HAP-1 (cell line): ENCODE data around the gene ATPAF1.
"Not testable (repeated sequence)": the region's sequence is repeated elsewhere in the genome, so short reads cannot be mapped to it uniquely, and the experiment has no call there.

Experiments
- DNase-seq, 2 experiments: peaks; one replicate each; pipeline ENCODE4 v3.0.0-alpha.2; 2016 to 2020; ENCODE audit warnings: low spot score in 2 of 2
- H3K27me3 ChIP-seq: fragments of 250-450 bp; sonication (Bioruptor Pico); 2 replicates; pipeline ENCODE4 v1.5.1; 2020; ENCODE audit warnings: low read depth, mild to moderate bottlenecking, moderate library complexity
- H3K36me3 ChIP-seq: fragments of 250-450 bp; sonication (Bioruptor Pico); replicated peaks from 2 replicates; pipeline ENCODE4 v1.5.1; 2020; ENCODE audit warnings: mild to moderate bottlenecking
- H3K4me1 ChIP-seq: fragments of 250-450 bp; sonication (Bioruptor Pico); 2 replicates; pipeline ENCODE4 v1.5.1; 2020; ENCODE audit warnings: mild to moderate bottlenecking
- H3K4me3 ChIP-seq: fragments of 250-450 bp; sonication (Bioruptor Pico); 2 replicates; pipeline ENCODE4 v1.5.1; 2020; ENCODE audit warnings: mild to moderate bottlenecking, moderate library complexity
- H3K9me3 ChIP-seq: fragments of 250-450 bp; sonication (Bioruptor Pico); 2 replicates; pipeline ENCODE4 v1.5.1; 2020; ENCODE audit warnings: mild to moderate bottlenecking, moderate library complexity
- in situ Hi-C: fragments of 300-500 bp; cut with MboI; formaldehyde crosslinking; loops from 3 replicates; pipeline ENCODE4 v1.14.3; 2020; ENCODE audit warnings: low sequenced_read_pairs, inconsistent platforms, mixed read lengths

The ATPAF1 gene

GRCh38 chr1:46672696-46673095 lies 4.5 kb upstream of the ATPAF1 start:
- Histone ChIP-seq H3K36me3 (peaks cover 8% of the 10 kb centered on the region), H3K27me3 (no peaks in the 10 kb centered on the region), H3K4me3 (no peak overlapping the region), H3K4me1 (peaks cover 3% of the 10 kb centered on the region; the same call in 1 of the 2 replicates), H3K9me3 (no peaks in the 10 kb centered on the region)
- in situ Hi-C loops, result no loop called here
- no peak for DNase-seq

- no peak for DNase-seq
- in situ Hi-C loops, result no loop called here
- no peak within 1 kb of the TSS for H3K4me3 ChIP-seq
- H3K9me3 ChIP-seq, result no peaks in the 10 kb centered on the region
- H3K27me3 ChIP-seq, result no peaks in the 10 kb centered on the region
- peaks cover 5% of the 10 kb centered on the region for H3K36me3 ChIP-seq
- H3K4me1 ChIP-seq, result peaks cover 6% of the 10 kb centered on the region
These were observed 3.4 kb upstream of the ATPAF1 start, which contains the start of gene TEX38 for GRCh38 chr1:46671554-46671953. TSS of gene TEX38 (plus strand) at chr1:46671854. CDS start at chr1:46671935, 81 bp downstream.

GRCh38 chr1:46670134-46670533 lies 2.0 kb upstream of the ATPAF1 start:
- DNase-seq, result no peak
- peaks cover 8% of the 10 kb centered on the region for H3K4me1 ChIP-seq
- no peaks in the 10 kb centered on the region for H3K27me3 ChIP-seq
- H3K9me3 ChIP-seq, result no peaks in the 10 kb centered on the region
- H3K36me3 ChIP-seq, result peaks cover 5% of the 10 kb centered on the region
- in situ Hi-C loops, result no loop called here
- H3K4me3 ChIP-seq, result no peak overlapping the region

GRCh38 chr1:46665983-46666382 lies 2.2 kb downstream of the ATPAF1 start:
- Histone ChIP-seq H3K9me3 (no peaks in the 10 kb centered on the region), H3K36me3 (peaks cover 25% of the 10 kb centered on the region), H3K4me1 (peaks cover 6% of the 10 kb centered on the region), H3K4me3 (no peak overlapping the region), H3K27me3 (no peaks in the 10 kb centered on the region)
- in situ Hi-C loops, result no loop called here
- DNase-seq, result no peak

GRCh38 chr1:46662919-46663318 lies 5.2 kb downstream of the ATPAF1 start:
- DNase-seq, H3K27me3 ChIP-seq, H3K9me3 ChIP-seq, H3K4me1 ChIP-seq, H3K4me3 ChIP-seq, in situ Hi-C loops: not testable (repeated sequence)
- H3K36me3 ChIP-seq, result peaks cover 29% of the 10 kb centered on the region

GRCh38 chr1:46660116-46660515 lies 8.0 kb downstream of the ATPAF1 start:
- in situ Hi-C loops, H3K9me3 ChIP-seq, H3K4me3 ChIP-seq, H3K4me1 ChIP-seq, DNase-seq, H3K27me3 ChIP-seq: not testable (repeated sequence)
- H3K36me3 ChIP-seq, result peaks cover 40% of the 10 kb centered on the region

DNA sequence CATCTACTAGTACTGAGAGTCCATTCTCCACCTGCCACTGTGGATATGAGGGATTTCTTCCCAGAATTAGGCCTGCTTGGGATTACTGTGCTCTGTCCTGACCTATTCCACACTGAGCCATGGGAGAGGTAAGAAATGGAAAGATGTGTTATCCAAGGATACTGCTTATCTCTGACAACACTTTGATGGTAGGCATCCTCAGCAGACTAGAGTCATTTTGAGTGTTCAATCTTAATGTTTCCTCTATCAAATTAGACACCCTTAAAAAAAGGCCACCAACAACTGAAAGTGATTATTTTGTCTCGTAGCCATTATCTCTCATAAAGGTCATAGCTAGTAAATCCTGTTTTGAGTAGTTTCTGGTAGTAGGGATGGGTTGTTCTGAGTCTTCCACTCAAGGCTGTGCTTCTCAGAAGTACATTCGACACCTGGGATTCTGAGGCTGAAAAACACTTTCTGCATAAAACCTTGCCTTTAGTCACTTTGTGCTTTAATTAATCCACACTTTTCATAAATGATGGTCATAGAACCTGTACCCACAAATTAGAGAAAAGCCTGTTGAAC lies 8.8 kb downstream of the ATPAF1 start:
- DNase-seq, result no peak
- Histone ChIP-seq H3K4me1 (no peaks in the 10 kb centered on the region), H3K4me3 (no peak overlapping the region), H3K36me3 (peaks cover 38% of the 10 kb centered on the region), H3K9me3 (no peaks in the 10 kb centered on the region), H3K27me3 (no peaks in the 10 kb centered on the region)
- in situ Hi-C loops, result no loop called here

GRCh38 chr1:46657775-46658174 lies 10.4 kb downstream of the ATPAF1 start:
- in situ Hi-C loops, result no loop called here
- Histone ChIP-seq H3K27me3 (no peaks in the 10 kb centered on the region), H3K4me1 (no peaks in the 10 kb centered on the region), H3K4me3 (no peak overlapping the region), H3K36me3 (peaks cover 25% of the 10 kb centered on the region), H3K9me3 (no peaks in the 10 kb centered on the region)
- DNase-seq, result no peak

DNA sequence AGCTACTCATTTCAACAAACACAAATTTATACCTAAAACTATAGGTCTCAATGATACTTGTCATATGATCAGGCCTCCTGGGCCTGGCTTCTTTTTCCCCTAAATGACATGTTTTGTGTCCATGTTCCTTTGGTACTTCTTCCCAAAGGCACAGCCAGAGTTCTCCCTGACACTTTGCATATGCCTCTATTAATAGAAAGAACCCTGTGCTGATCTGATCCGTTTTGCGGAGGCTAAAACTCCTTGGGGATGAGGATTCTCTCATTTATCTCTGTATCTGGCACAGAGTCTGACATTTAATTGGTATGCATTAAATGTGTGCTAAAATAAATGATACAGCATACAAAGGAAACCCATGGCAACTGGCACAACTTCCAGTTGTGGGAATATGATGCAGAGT lies 11.5 kb downstream of the ATPAF1 start:
- in situ Hi-C loops, result no loop called here
- H3K9me3 ChIP-seq, result no peaks in the 10 kb centered on the region
- H3K4me3 ChIP-seq, result no peak overlapping the region
- H3K4me1 ChIP-seq, result no peaks in the 10 kb centered on the region
- DNase-seq, result no peak
- no peaks in the 10 kb centered on the region for H3K27me3 ChIP-seq
- peaks cover 25% of the 10 kb centered on the region for H3K36me3 ChIP-seq

DNA sequence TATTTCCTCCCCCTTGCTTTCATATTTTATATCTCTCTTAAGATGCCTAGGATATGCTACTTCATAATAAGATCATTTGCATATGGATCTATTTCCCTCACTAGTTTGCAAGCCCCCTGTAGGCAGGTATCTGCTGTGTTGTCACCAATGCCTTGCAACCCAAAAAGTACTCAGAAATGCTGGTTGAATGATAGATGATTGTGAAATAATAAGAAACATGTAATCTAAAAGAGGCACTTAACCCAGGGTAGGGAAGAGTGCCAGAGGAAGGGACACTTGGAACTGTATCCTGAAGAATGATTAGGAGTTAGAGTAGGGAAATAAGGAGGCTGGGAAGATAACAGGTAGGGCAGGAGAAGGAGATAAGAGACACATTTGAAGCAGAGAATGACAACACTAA lies 12.3 kb downstream of the ATPAF1 start:
- no peaks in the 10 kb centered on the region for H3K9me3 ChIP-seq
- no peak overlapping the region for H3K4me3 ChIP-seq
- no peak for DNase-seq
- H3K27me3 ChIP-seq, result no peaks in the 10 kb centered on the region
- in situ Hi-C loops, result no loop called here
- no peaks in the 10 kb centered on the region for H3K4me1 ChIP-seq
- peaks cover 30% of the 10 kb centered on the region for H3K36me3 ChIP-seq

- H3K36me3 ChIP-seq, result peaks cover 38% of the 10 kb centered on the region
- H3K9me3 ChIP-seq, H3K4me1 ChIP-seq, DNase-seq, H3K4me3 ChIP-seq, in situ Hi-C loops, H3K27me3 ChIP-seq: not testable (repeated sequence)
These were observed 13.5 kb downstream of the ATPAF1 start for GRCh38 chr1:46654698-46655097.

DNA sequence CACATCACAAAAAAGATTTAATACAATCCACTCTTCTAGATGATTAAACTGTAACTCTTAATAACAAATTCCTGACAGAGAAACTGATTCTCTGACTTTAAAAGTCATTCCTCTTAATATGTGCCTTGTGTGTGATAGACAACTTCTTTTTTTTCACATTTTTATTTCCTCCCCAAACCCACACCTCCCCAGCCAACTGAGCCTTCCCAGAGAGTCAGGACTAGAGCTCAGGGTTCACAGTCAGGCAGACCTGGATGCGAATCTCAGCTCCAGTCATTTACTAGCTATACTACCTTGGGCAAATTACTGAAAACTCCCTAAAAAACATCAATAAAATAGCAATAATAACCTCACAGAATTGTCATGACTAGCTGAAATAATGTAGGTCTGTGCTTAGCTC lies 14.2 kb downstream of the ATPAF1 start:
- Histone ChIP-seq H3K36me3 (peaks cover 44% of the 10 kb centered on the region), H3K27me3 (no peaks in the 10 kb centered on the region), H3K9me3 (no peaks in the 10 kb centered on the region), H3K4me3 (no peak overlapping the region), H3K4me1 (no peaks in the 10 kb centered on the region)
- in situ Hi-C loops, result no loop called here
- no peak for DNase-seq

DNA sequence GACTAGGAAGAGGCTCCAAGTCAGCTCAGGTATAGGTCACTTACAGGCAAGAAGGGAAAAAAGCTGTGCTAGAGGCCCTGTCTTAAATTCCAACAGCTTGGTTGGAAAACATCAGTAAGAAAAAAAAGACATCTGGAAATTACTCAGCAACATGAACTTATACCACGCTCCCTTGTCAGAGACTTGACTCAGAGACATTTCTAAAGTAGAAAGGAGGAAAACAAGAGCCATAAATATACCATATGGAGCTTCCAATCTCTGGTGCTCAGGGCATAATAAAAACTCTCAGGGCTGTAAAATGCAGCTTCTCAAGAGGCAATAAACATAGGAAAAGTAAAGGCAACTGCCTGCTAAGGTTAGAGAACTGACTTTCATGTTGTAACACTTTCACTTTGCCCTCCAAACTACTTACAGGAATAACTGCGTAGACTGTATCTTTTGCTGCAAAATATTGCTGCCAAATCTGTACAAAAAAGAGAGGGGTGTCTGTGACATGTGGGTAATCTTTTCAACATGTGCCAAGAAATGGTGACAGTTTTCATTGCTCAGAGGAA lies 14.7 kb downstream of the ATPAF1 start:
- Histone ChIP-seq H3K36me3 (peaks cover 44% of the 10 kb centered on the region), H3K9me3 (no peaks in the 10 kb centered on the region), H3K4me3 (no peak overlapping the region), H3K27me3 (no peaks in the 10 kb centered on the region), H3K4me1 (no peaks in the 10 kb centered on the region)
- in situ Hi-C loops, result no loop called here
- DNase-seq, result no peak

GRCh38 chr1:46652321-46653100 lies 15.7 kb downstream of the ATPAF1 start:
- Histone ChIP-seq H3K36me3 (peaks cover 39% of the 10 kb centered on the region), H3K27me3 (no peaks in the 10 kb centered on the region), H3K4me1 (no peaks in the 10 kb centered on the region), H3K9me3 (no peaks in the 10 kb centered on the region), H3K4me3 (no peak overlapping the region)
- no peak for DNase-seq
- in situ Hi-C loops, result no loop called here
